ENCODE results near the gene GRAMD2B.
"Not testable (repeated sequence)": the region's sequence is repeated elsewhere in the genome, so short reads cannot be mapped to it uniquely, and the experiment has no call there.

The GRAMD2B gene, protein sequence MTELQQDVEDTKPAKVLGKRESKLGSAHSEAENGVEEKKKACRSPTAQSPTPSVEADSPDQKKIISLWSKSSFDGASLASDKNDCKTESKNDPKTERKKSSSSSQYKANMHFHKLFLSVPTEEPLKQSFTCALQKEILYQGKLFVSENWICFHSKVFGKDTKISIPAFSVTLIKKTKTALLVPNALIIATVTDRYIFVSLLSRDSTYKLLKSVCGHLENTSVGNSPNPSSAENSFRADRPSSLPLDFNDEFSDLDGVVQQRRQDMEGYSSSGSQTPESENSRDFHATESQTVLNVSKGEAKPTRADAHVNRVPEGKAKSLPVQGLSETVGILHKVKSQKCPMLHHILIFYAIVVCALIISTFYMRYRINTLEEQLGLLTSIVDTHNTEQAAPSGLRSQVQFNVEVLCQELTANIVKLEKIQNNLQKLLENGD
- total RNA-seq, result 7.7 to 8.0 reads per million in 2 donors

DNA sequence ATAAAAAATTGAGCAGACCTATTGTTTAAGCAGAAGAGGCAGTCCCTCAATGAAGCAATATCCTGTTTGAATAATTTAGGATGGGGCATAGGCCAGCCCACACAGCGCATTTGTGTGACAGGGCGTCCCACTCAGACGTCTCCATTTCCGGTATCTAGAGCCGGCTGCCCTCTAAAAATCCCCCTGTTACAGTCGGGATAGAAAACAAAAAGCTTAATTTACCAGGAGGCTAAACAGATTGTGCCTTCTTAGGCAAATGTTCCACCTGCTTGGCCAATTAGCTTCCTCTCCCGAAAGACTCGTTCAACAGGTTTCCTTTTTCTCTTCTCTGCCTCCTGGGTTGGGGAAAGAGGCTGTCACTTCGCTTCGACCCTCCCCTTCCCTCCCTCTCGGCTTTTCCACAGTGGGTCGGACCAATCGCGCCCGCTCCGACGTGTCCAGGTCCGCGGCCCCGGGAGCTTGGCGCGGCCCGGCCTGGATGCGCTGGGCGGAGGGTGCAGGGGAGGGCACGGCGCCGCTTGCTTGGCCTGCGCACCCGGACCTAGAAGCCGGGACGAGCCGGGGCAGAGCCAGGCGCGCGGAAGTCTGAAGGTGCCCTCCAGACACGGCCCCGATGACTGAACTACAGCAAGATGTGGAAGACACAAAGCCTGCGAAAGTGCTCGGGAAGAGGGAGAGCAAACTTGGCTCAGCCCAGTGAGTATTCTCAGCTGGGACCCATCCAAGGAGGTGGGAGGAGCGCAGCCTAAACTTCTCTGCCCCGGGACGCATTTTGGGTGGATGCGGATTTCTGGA is at the start of gene GRAMD2B:
Gene GRAMD2B, plus strand, starts transcription at position 416 of the 795 bp plus-strand sequence. Its CDS starts 198 bp downstream, at position 614.
- DNase-seq, result peak; percentile 40

DNA sequence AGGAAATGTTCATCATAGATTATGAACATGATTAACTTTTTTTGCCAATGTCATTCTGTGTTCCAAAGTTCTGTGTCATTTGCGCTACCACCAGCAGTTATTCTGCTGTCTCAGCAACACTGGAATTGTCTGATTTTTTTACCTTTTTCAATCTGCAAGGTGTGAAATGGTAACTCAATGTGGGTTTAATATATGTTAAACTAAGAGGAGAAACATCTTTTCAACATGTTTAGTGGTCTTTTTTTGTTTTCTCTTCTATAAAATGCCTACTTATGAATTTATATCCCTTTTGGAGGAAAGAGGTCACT is 49.1 kb upstream of the GRAMD2B start:
- DNase-seq, result no peak

DNA sequence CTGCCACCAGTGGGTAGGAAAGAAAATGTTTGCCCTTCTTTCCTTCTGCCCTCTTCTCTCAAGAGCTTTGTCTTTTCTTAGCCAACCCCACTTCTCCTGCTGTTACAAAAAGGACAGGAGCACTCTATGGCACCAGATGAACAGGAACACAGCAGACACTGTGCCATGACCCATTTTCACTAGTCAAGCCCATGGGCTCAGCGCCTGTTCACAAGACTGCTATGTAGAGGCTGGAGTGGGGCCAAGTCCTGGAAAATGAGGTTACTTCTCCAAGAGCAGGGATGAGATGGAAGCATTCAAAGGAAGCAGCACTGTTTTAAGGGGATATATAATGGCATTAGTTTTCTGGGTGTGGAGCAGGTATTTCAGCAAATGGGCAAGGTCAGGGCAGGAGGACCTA is 46.8 kb upstream of the GRAMD2B start:
- no peak for DNase-seq

GRCh38 chr5:126377424-126377823 is 45.8 kb upstream of the GRAMD2B start:
- no peak for DNase-seq

GRCh38 chr5:126380316-126380715 is 42.9 kb upstream of the GRAMD2B start:
- DNase-seq, result not testable (repeated sequence)

DNA sequence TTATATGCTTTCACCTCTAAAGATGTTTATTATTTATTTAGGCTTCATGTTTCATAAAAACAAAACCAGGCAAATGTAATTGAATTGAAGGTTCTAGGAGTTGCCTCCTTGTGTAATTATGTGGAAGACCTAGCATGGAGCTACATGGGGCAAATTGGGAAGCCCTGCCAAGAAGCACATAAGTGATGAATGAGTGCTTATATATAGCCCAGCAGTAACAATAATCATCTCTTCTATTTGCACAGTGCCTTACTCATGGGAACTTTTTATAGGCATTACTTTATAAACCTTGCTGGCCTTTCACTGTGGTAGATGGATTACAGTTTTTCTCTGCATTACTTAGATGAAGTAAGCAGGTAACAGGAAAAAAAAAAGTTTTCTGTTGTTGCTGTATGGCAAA is 40.0 kb upstream of the GRAMD2B start:
- no peak for DNase-seq

DNA sequence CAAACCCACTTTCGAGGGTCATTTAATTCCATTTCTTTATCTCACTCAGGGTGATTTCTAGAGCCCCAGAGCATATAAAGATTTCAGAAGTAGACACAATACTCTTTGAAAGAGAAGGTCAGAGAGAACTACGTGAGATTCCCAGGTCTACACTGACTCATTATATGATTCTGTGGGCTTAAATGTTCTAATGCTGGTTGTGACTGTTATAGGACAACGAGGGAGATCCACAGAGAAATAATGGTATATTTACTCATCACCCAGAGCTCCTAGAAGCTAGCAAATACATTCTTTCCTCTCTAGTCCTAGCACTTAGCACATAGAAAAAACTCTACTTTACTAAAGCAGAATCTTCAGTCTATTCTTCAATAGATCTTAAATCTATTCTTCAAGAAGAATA is 39.4 kb upstream of the GRAMD2B start:
- no peak for DNase-seq

- DNase-seq, result no peak
Observed at GRCh38 chr5:126384985-126385384, 38.2 kb upstream of the GRAMD2B start.

GRCh38 chr5:126385524-126386502 is 37.4 kb upstream of the GRAMD2B start:
- no peak for DNase-seq

DNA sequence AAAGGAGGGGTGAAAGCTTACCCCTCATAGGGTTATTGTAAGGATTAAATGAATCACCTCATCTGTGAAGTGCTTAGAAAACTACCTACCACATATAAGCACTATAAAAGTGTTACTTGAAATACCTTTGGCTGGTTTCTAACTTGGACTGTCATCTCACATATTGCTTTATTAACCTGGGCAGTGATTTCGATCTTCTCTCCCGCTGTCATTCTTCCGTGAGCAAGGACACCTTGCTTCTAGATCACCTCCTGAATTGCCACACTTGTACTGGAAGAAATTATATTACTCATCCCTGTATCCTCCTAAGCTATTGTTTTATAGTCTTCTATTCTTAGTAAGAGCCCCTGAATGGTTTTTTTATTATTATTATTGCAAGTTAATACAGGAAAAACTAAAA is 34.0 kb upstream of the GRAMD2B start:
- no peak for DNase-seq

- DNase-seq, result no peak
Observed at GRCh38 chr5:126390051-126390450, 33.2 kb upstream of the GRAMD2B start.

GRCh38 chr5:126391386-126391785 is 31.8 kb upstream of the GRAMD2B start:
- DNase-seq, result no peak

GRCh38 chr5:126394211-126394788 is 28.9 kb upstream of the GRAMD2B start:
- no peak for DNase-seq

DNA sequence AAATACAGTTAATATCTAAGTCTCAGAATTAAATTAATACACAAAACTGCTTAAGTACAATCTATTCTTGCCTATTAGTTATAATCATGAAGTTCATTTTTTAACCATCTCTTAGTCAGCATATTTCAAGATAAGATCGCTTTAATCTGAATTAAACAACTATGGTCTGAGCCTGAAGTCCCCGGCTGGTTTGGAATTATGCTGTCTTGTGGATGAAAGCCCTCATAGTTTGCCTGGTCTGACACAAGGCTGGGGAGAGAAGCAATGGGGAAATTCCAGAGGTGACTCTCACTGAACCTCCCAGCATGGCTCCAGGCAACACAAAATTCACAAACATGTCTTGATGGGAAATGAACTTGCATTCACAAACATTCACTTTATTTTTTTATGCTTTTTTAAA is 28.0 kb upstream of the GRAMD2B start:
- DNase-seq, result no peak

DNA sequence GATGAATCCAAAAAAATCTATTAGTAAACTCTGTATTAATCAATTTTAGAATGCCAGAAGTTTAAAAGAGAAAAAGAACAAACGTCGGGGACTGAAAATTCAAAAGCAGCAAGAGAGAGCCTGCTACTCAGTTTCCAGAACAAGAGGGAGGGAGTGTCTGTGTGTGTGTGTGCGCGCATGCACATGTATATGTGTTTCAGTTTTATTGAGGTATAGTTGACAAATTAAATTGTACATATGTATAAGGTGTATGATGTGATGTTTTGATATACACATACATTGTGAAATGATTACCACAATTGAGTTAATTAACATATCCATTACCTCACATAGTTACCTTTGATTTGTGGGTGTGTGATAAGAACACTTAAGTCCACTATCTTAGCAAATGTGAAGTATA is 27.6 kb upstream of the GRAMD2B start:
- DNase-seq, result no peak

GRCh38 chr5:126396721-126397120 is 26.5 kb upstream of the GRAMD2B start:
- not testable (repeated sequence) for DNase-seq

GRCh38 chr5:126398791-126399190 is 24.4 kb upstream of the GRAMD2B start:
- DNase-seq, result no peak

GRCh38 chr5:126400621-126401251 is 22.5 kb upstream of the GRAMD2B start:
- DNase-seq, result no peak

DNA sequence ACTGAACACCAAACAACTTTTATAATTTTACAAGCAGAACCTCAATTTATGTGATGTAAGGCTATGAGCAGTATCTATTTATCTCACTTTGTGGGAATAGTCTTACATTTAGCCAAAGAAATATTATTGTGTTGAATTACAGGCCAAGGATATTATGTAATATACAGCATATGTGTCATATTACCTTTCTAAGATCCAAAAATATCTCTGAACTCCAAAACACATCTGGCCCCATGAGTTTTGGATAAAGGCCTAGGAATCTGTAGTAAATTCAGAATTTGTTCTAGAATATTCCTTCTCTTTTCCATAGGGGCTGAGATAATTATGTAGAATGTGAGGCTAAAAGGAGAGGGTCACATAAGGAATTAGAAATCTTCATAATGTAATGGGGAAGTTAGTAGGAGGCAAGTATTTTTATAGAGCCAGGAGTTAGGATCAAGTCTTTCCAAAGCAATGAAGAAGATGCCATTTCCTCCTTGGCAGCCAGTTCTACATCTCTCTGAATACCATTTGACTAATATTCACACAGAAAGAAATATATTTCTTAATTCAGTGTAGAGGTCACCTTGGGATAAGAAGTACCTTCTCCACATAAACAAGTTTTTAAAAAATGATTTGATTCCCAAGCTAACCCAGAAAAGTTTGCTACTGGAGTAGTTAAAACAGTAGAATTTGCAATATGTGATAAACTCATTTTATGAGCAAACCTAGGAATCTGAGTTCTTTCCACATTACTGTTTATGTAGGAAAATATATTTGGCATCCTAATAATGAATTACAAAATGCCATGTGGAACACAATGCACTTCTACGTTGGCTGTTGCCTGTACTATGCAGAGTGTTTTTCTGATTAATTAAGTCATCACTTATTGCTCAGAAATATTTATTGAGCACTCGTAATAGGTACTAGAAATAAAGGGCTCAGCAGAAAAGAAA is 20.3 kb upstream of the GRAMD2B start:
- no peak for DNase-seq

GRCh38 chr5:126403876-126404275 is 19.3 kb upstream of the GRAMD2B start:
- DNase-seq, result no peak

DNA sequence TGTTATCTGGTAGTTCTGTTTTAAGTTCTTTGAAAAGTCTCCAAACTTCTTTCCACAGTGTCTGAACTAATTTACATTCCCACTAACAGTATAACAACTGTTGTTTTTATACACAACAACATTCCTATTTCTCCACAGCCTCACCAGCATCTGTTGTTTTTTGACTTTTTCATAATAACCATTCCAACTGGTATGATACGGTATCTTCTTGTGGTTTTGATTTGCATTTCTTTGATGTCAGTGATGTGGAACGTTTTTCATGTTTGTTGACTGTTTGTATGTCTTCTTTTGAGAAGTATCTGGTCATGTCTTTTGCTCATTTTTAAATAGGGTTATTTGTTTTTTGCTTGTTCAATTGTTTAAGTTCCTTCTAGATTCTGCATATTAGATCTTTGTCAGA is 12.6 kb upstream of the GRAMD2B start:
- no peak for DNase-seq

All from T-helper 9 cell (primary cell).